CD4-positive, alpha-beta T cell (primary cell): ENCODE measurements around the gene ZNF277. TPM values are rescaled to one million over a fixed set of nuclear protein-coding genes. Genes with fewer than 3 reads are reported as not detected.

Source experiments
- ATAC-seq: fragments of 200-7000 bp; cut with Tn5 transposase; one replicate; pipeline ENCODE4 v1.10.0; 2022; ENCODE audit warnings: mild to moderate bottlenecking; ENCODE audit not compliant: poor library complexity
- CTCF ChIA-PET: fragments of 350-600 bp; sonication (Branson Sonifier 250); formaldehyde crosslinking; loops from one replicate; lab custom pipeline; 2021; ENCODE audit warnings: antibody characterized with exemption, inconsistent platforms; lab: Charles Lee
- POLR2A ChIA-PET: fragments of 350-600 bp; sonication (Branson Sonifier 250); formaldehyde crosslinking; loops from one replicate; lab custom pipeline; 2021; ENCODE audit warnings: antibody characterized with exemption, inconsistent platforms; lab: Charles Lee
- DNase-seq, 14 experiments: peaks; one replicate each; pipeline ENCODE4 v3.0.0-alpha.2; 2013 to 2020; ENCODE audit warnings: mixed read lengths in 2 of 14
- H3K27ac ChIP-seq, 2 donors: one replicate each; pipeline versions ENCODE4 v1.5.1 to v1.7.0; 2013; ENCODE audit warnings: low read length in 2 of 2, low read depth in 1 of 2, mild to moderate bottlenecking in 1 of 2
- H3K27me3 ChIP-seq, 2 experiments: 1 replicate in 1 of 2; 2 replicates in 1 of 2; pipeline versions ENCODE4 v1.6.1 to v1.7.0; 2013; ENCODE audit warnings: low read length in 2 of 2, control low read depth in 1 of 2, mild to moderate bottlenecking in 1 of 2, moderate library complexity in 1 of 2; ENCODE audit not compliant: insufficient read depth in 2 of 2, control insufficient read depth in 1 of 2
- H3K36me3 ChIP-seq: one replicate; pipeline ENCODE4 v1.6.1; 2013; ENCODE audit warnings: low read length, control low read depth; ENCODE audit not compliant: insufficient read depth
- H3K4me1 ChIP-seq: one replicate; pipeline ENCODE4 v1.6.1; 2013; ENCODE audit warnings: low read length, control low read depth; ENCODE audit not compliant: insufficient read depth
- H3K4me3 ChIP-seq: one replicate; pipeline ENCODE4 v1.5.1; 2013; ENCODE audit warnings: mild to moderate bottlenecking, low read length, moderate library complexity
- H3K9me3 ChIP-seq, 2 experiments: 1 replicate in 1 of 2; 2 replicates in 1 of 2; pipeline versions ENCODE4 v1.6.1 to v1.7.0; 2013; ENCODE audit warnings: low read length in 2 of 2, mild to moderate bottlenecking in 2 of 2, control low read depth in 1 of 2, moderate library complexity in 1 of 2; ENCODE audit not compliant: control insufficient read depth in 1 of 2, insufficient read depth in 1 of 2
- H3K27ac Mint-ChIP-seq: one replicate; pipeline ENCODE4 v1.8.0; 2020; ENCODE audit warnings: mixed read lengths
- H3K27me3 Mint-ChIP-seq: one replicate; pipeline ENCODE4 v1.8.0; 2021; ENCODE audit warnings: mixed read lengths
- H3K36me3 Mint-ChIP-seq: one replicate; pipeline ENCODE4 v1.8.0; 2021; ENCODE audit warnings: low read depth, mixed read lengths
- H3K4me1 Mint-ChIP-seq: one replicate; pipeline ENCODE4 v1.8.0; 2021; ENCODE audit warnings: low read depth, mixed read lengths
- H3K4me3 Mint-ChIP-seq: one replicate; pipeline ENCODE4 v1.8.0; 2020; ENCODE audit warnings: mild to moderate bottlenecking, mixed read lengths
- H3K9me3 Mint-ChIP-seq: one replicate; pipeline ENCODE4 v1.8.0; 2020; ENCODE audit warnings: mixed read lengths
- CTCF ChIP-seq: fragments of 200-600 bp; IDR thresholded peaks from one replicate; pipeline ENCODE4 v1.8.0; 2022; ENCODE audit warnings: antibody characterized with exemption, mild to moderate bottlenecking
- intact Hi-C, 2 experiments: fragments of 100-400 bp; cut with DNase I in 1 of 2; cut with micrococcal nuclease in 1 of 2; formaldehyde crosslinking; loops; one replicate each; pipeline versions ENCODE4 v1.15.1 to v1.9.0; 2023 to 2025; cut with DNase I, micrococcal nuclease
- total RNA-seq, 174 experiments: library from RNA in 2 of 174; stranded (reverse) in 2 of 174; gene quantifications; one replicate each; pipeline ENCODE4 v1.2.3 and lab custom pipeline; 2021 to 2026

The ZNF277 gene
- total RNA-seq, 2 experiments from 2014 or later: 21.6 to 22.5 TPM

- POLR2A ChIA-PET: no interaction called here
- H3K27ac Mint-ChIP-seq: no peak overlapping the region
- DNase-seq (no peak), ATAC-seq (no peak)
- intact Hi-C loops: no loop called here
- Histone ChIP-seq H3K9me3 (no peaks in the 10 kb centered on the region), H3K27me3 (peaks cover 2 to 4% of the 10 kb centered on the region in 2 experiments), H3K27ac (no peak overlapping the region), H3K4me1 (no peaks in the 10 kb centered on the region), H3K4me3 (no peak overlapping the region), H3K36me3 (no peaks in the 10 kb centered on the region)
- H3K4me1 Mint-ChIP-seq: no peaks in the 10 kb centered on the region
- CTCF ChIA-PET: interaction anchor here (1.3 kb wide), 1 partner anchor 96 kb away, joined by 3 read pairs; no protein-coding TSS in a partner anchor
- H3K9me3 Mint-ChIP-seq: peaks cover 3% of the 10 kb centered on the region
- H3K4me3 Mint-ChIP-seq: no peak overlapping the region
- H3K36me3 Mint-ChIP-seq: no peaks in the 10 kb centered on the region
- TF ChIP-seq CTCF: no peak
- peaks cover 33% of the 10 kb centered on the region for H3K27me3 Mint-ChIP-seq
Measured at GRCh38 chr7:112356596-112356995, 150.1 kb downstream of the ZNF277 start.

- CTCF ChIA-PET: interaction anchor here (1.3 kb wide), 1 partner anchor 96 kb away, joined by 3 read pairs; no protein-coding TSS in a partner anchor
- H3K27me3 ChIP-seq: peaks cover 2 to 4% of the 10 kb centered on the region in 2 experiments
- intact Hi-C loops: no loop called here
- Mint-ChIP-seq H3K4me3 (no peak overlapping the region), H3K27me3 (peaks cover 36% of the 10 kb centered on the region), H3K9me3 (peaks cover 3% of the 10 kb centered on the region), H3K36me3 (no peaks in the 10 kb centered on the region), H3K27ac (no peak overlapping the region), H3K4me1 (no peaks in the 10 kb centered on the region)
- no peak overlapping the region for H3K4me3 ChIP-seq
- POLR2A ChIA-PET: no interaction called here
- ATAC-seq: no peak
- no peaks in the 10 kb centered on the region for H3K4me1 ChIP-seq
- no peak for TF ChIP-seq CTCF
- H3K27ac ChIP-seq: no peak overlapping the region
- DNase-seq: no peak
- no peaks in the 10 kb centered on the region for H3K36me3 ChIP-seq
- no peaks in the 10 kb centered on the region for H3K9me3 ChIP-seq
Measured at GRCh38 chr7:112357136-112357535, 150.6 kb downstream of the ZNF277 start.

- H3K4me1 Mint-ChIP-seq: no peaks in the 10 kb centered on the region
- H3K36me3 ChIP-seq: no peaks in the 10 kb centered on the region
- no peaks in the 10 kb centered on the region for H3K36me3 Mint-ChIP-seq
- H3K27me3 Mint-ChIP-seq: peaks cover 38% of the 10 kb centered on the region
- H3K27ac Mint-ChIP-seq: no peak overlapping the region
- no peaks in the 10 kb centered on the region for H3K9me3 Mint-ChIP-seq
- CTCF ChIA-PET: no interaction called here
- ATAC-seq (no peak), DNase-seq (no peak)
- no peaks in the 10 kb centered on the region for H3K4me1 ChIP-seq
- H3K4me3 ChIP-seq: no peak overlapping the region
- POLR2A ChIA-PET: no interaction called here
- no peak for TF ChIP-seq CTCF
- H3K27me3 ChIP-seq: peaks cover 2 to 10% of the 10 kb centered on the region in 2 experiments
- no peaks in the 10 kb centered on the region for H3K9me3 ChIP-seq
- intact Hi-C loops: no loop called here
- H3K4me3 Mint-ChIP-seq: no peak overlapping the region
- no peak overlapping the region for H3K27ac ChIP-seq
Measured at GRCh38 chr7:112358513-112358912, 152.0 kb downstream of the ZNF277 start.
